ENCODE measurements around the gene AUH.

The AUH gene

GRCh38 chr9:91321691-91322090 lies 40.0 kb downstream of the AUH start:
- H3K27ac ChIP-seq (ENCODE audit: low read depth, low read length) = no peak overlapping the region
- H3K4me3 ChIP-seq (ENCODE audit: low read length) = no peak overlapping the region

GRCh38 chr9:91320299-91320698 lies 41.4 kb downstream of the AUH start:
- Histone ChIP-seq H3K4me1 (ENCODE audit: control insufficient read depth, insufficient read depth, low read length) (no peaks in the 10 kb centered on the region), H3K9ac (ENCODE audit: low read length) (no peak overlapping the region), H3K27me3 (ENCODE audit: control insufficient read depth, insufficient read depth, low read length) (no peaks in the 10 kb centered on the region), H3K27ac (ENCODE audit: low read depth, low read length) (no peak overlapping the region), H3K4me3 (ENCODE audit: low read length) (no peak overlapping the region), H3K36me3 (ENCODE audit: control insufficient read depth, insufficient read depth, low read length) (no peaks in the 10 kb centered on the region)

More at GRCh38 chr9:91321691-91322090, 40.0 kb downstream of the AUH start:
- no peaks in the 10 kb centered on the region for H3K27me3 ChIP-seq (ENCODE audit: control insufficient read depth, insufficient read depth, low read length)
- H3K36me3 ChIP-seq (ENCODE audit: control insufficient read depth, insufficient read depth, low read length) = no peaks in the 10 kb centered on the region
- no peak overlapping the region for H3K9ac ChIP-seq (ENCODE audit: low read length)
- no peaks in the 10 kb centered on the region for H3K4me1 ChIP-seq (ENCODE audit: control insufficient read depth, insufficient read depth, low read length)

GRCh38 chr9:91316093-91316492 lies 45.6 kb downstream of the AUH start:
- no peaks in the 10 kb centered on the region for H3K36me3 ChIP-seq (ENCODE audit: control insufficient read depth, insufficient read depth, low read length)
- H3K27ac ChIP-seq (ENCODE audit: low read depth, low read length) = no peak overlapping the region
- H3K9ac ChIP-seq (ENCODE audit: low read length) = no peak overlapping the region
- H3K27me3 ChIP-seq (ENCODE audit: control insufficient read depth, insufficient read depth, low read length) = no peaks in the 10 kb centered on the region
- no peaks in the 10 kb centered on the region for H3K4me1 ChIP-seq (ENCODE audit: control insufficient read depth, insufficient read depth, low read length)
- no peak overlapping the region for H3K4me3 ChIP-seq (ENCODE audit: low read length)

- Histone ChIP-seq H3K4me1 (ENCODE audit: control insufficient read depth, insufficient read depth, low read length) (no peaks in the 10 kb centered on the region), H3K27me3 (ENCODE audit: control insufficient read depth, insufficient read depth, low read length) (no peaks in the 10 kb centered on the region), H3K4me3 (ENCODE audit: low read length) (no peak overlapping the region), H3K36me3 (ENCODE audit: control insufficient read depth, insufficient read depth, low read length) (no peaks in the 10 kb centered on the region), H3K9ac (ENCODE audit: low read length) (no peak overlapping the region), H3K27ac (ENCODE audit: low read depth, low read length) (no peak overlapping the region)
Observed at GRCh38 chr9:91315191-91315590, 46.5 kb downstream of the AUH start.

GRCh38 chr9:91312717-91313325 lies 48.9 kb downstream of the AUH start:
- H3K9ac ChIP-seq (ENCODE audit: low read length) = no peak overlapping the region
- no peak overlapping the region for H3K27ac ChIP-seq (ENCODE audit: low read depth, low read length)
- no peaks in the 10 kb centered on the region for H3K27me3 ChIP-seq (ENCODE audit: control insufficient read depth, insufficient read depth, low read length)
- no peaks in the 10 kb centered on the region for H3K36me3 ChIP-seq (ENCODE audit: control insufficient read depth, insufficient read depth, low read length)
- H3K4me3 ChIP-seq (ENCODE audit: low read length) = no peak overlapping the region
- no peaks in the 10 kb centered on the region for H3K4me1 ChIP-seq (ENCODE audit: control insufficient read depth, insufficient read depth, low read length)

GRCh38 chr9:91310037-91310436 lies 51.7 kb downstream of the AUH start:
- no peak overlapping the region for H3K9ac ChIP-seq (ENCODE audit: low read length)
- no peaks in the 10 kb centered on the region for H3K4me1 ChIP-seq (ENCODE audit: control insufficient read depth, insufficient read depth, low read length)
- H3K27me3 ChIP-seq (ENCODE audit: control insufficient read depth, insufficient read depth, low read length) = no peaks in the 10 kb centered on the region
- no peak overlapping the region for H3K27ac ChIP-seq (ENCODE audit: low read depth, low read length)
- H3K36me3 ChIP-seq (ENCODE audit: control insufficient read depth, insufficient read depth, low read length) = peaks cover 2% of the 10 kb centered on the region
- H3K4me3 ChIP-seq (ENCODE audit: low read length) = no peak overlapping the region

- H3K27me3 ChIP-seq (ENCODE audit: control insufficient read depth, insufficient read depth, low read length) = no peaks in the 10 kb centered on the region
- H3K9ac ChIP-seq (ENCODE audit: low read length) = no peak overlapping the region
- H3K4me1 ChIP-seq (ENCODE audit: control insufficient read depth, insufficient read depth, low read length) = no peaks in the 10 kb centered on the region
- no peak overlapping the region for H3K27ac ChIP-seq (ENCODE audit: low read depth, low read length)
- H3K36me3 ChIP-seq (ENCODE audit: control insufficient read depth, insufficient read depth, low read length) = peaks cover 2% of the 10 kb centered on the region
- H3K4me3 ChIP-seq (ENCODE audit: low read length) = no peak overlapping the region
Observed at GRCh38 chr9:91308191-91308590, 53.5 kb downstream of the AUH start.

GRCh38 chr9:91307279-91307678 lies 54.4 kb downstream of the AUH start:
- Histone ChIP-seq H3K4me3 (ENCODE audit: low read length) (no peak overlapping the region), H3K9ac (ENCODE audit: low read length) (no peak overlapping the region), H3K27ac (ENCODE audit: low read depth, low read length) (no peak overlapping the region), H3K36me3 (ENCODE audit: control insufficient read depth, insufficient read depth, low read length) (peaks cover 2% of the 10 kb centered on the region), H3K4me1 (ENCODE audit: control insufficient read depth, insufficient read depth, low read length) (no peaks in the 10 kb centered on the region), H3K27me3 (ENCODE audit: control insufficient read depth, insufficient read depth, low read length) (no peaks in the 10 kb centered on the region)

- Histone ChIP-seq H3K27ac (ENCODE audit: low read depth, low read length) (no peak overlapping the region), H3K9ac (ENCODE audit: low read length) (no peak overlapping the region), H3K27me3 (ENCODE audit: control insufficient read depth, insufficient read depth, low read length) (no peaks in the 10 kb centered on the region), H3K4me1 (ENCODE audit: control insufficient read depth, insufficient read depth, low read length) (peaks cover 4% of the 10 kb centered on the region), H3K4me3 (ENCODE audit: low read length) (no peak overlapping the region), H3K36me3 (ENCODE audit: control insufficient read depth, insufficient read depth, low read length) (peaks cover 2% of the 10 kb centered on the region)
Observed at GRCh38 chr9:91306296-91306630, 55.5 kb downstream of the AUH start.

GRCh38 chr9:91305596-91306295 lies 56.0 kb downstream of the AUH start:
- H3K27ac ChIP-seq (ENCODE audit: low read depth, low read length) = no peak overlapping the region
- H3K4me3 ChIP-seq (ENCODE audit: low read length) = no peak overlapping the region
- H3K27me3 ChIP-seq (ENCODE audit: control insufficient read depth, insufficient read depth, low read length) = no peaks in the 10 kb centered on the region
- no peak overlapping the region for H3K9ac ChIP-seq (ENCODE audit: low read length)
- peaks cover 2% of the 10 kb centered on the region for H3K36me3 ChIP-seq (ENCODE audit: control insufficient read depth, insufficient read depth, low read length)
- peaks cover 7% of the 10 kb centered on the region for H3K4me1 ChIP-seq (ENCODE audit: control insufficient read depth, insufficient read depth, low read length)

GRCh38 chr9:91303741-91304415 lies 57.8 kb downstream of the AUH start:
- Histone ChIP-seq H3K36me3 (ENCODE audit: control insufficient read depth, insufficient read depth, low read length) (peaks cover 2% of the 10 kb centered on the region), H3K4me3 (ENCODE audit: low read length) (no peak overlapping the region), H3K4me1 (ENCODE audit: control insufficient read depth, insufficient read depth, low read length) (peaks cover 11% of the 10 kb centered on the region), H3K9ac (ENCODE audit: low read length) (no peak overlapping the region), H3K27me3 (ENCODE audit: control insufficient read depth, insufficient read depth, low read length) (no peaks in the 10 kb centered on the region), H3K27ac (ENCODE audit: low read depth, low read length) (no peak overlapping the region)

GRCh38 chr9:91302831-91303230 lies 58.9 kb downstream of the AUH start:
- H3K4me3 ChIP-seq (ENCODE audit: low read length) = no peak overlapping the region
- peaks cover 11% of the 10 kb centered on the region for H3K4me1 ChIP-seq (ENCODE audit: control insufficient read depth, insufficient read depth, low read length)
- H3K27ac ChIP-seq (ENCODE audit: low read depth, low read length) = peak overlapping the region; percentile 69
- no peaks in the 10 kb centered on the region for H3K27me3 ChIP-seq (ENCODE audit: control insufficient read depth, insufficient read depth, low read length)
- H3K36me3 ChIP-seq (ENCODE audit: control insufficient read depth, insufficient read depth, low read length) = peaks cover 2% of the 10 kb centered on the region
- no peak overlapping the region for H3K9ac ChIP-seq (ENCODE audit: low read length)

- H3K4me1 ChIP-seq (ENCODE audit: control insufficient read depth, insufficient read depth, low read length) = peaks cover 11% of the 10 kb centered on the region
- H3K27me3 ChIP-seq (ENCODE audit: control insufficient read depth, insufficient read depth, low read length) = no peaks in the 10 kb centered on the region
- no peak overlapping the region for H3K4me3 ChIP-seq (ENCODE audit: low read length)
- H3K27ac ChIP-seq (ENCODE audit: low read depth, low read length) = peak overlapping the region; percentile 69
- H3K9ac ChIP-seq (ENCODE audit: low read length) = no peak overlapping the region
- H3K36me3 ChIP-seq (ENCODE audit: control insufficient read depth, insufficient read depth, low read length) = peaks cover 5% of the 10 kb centered on the region
Observed at GRCh38 chr9:91301161-91301560, 60.6 kb downstream of the AUH start.

Measured in rectal smooth muscle tissue (tissue), 1 donor.